HEK293 (cell line): ENCODE data around the gene PRICKLE3.
A peak's percentile ranks its signal among the peaks of the same experiment; 100 is the strongest.

Experiments
- CTCF ChIA-PET: fragments of 350-600 bp; formaldehyde crosslinking; extraction: SDS; loops from one replicate; lab custom pipeline; 2021; ENCODE audit warnings: antibody characterized with exemption; lab: Yijun Ruan, JAX
- POLR2A ChIA-PET: fragments of 300-600 bp; formaldehyde crosslinking; extraction: SDS; loops from one replicate; lab custom pipeline; 2020; ENCODE audit warnings: antibody characterized with exemption, inconsistent platforms; lab: Yijun Ruan, JAX
- H3K27ac ChIP-seq: fragments of 200-500 bp; sonication (Bioruptor generic); 2 replicates; pipeline ENCODE4 v1.5.1; 2014; ENCODE audit warnings: low read depth, low read length, control low read depth, inconsistent platforms; ENCODE audit errors: extremely low read depth
- H3K36me3 ChIP-seq, 2 experiments: fragments of 200-500 bp in 1 of 2; sonication (Bioruptor generic) in 1 of 2; 1 replicate in 1 of 2; 2 replicates in 1 of 2; pipeline ENCODE4 v1.5.1; 2014 to 2017; ENCODE audit warnings: inconsistent platforms in 2 of 2, low read length in 2 of 2; ENCODE audit not compliant: control insufficient read depth in 2 of 2, insufficient read depth in 1 of 2
- H3K4me1 ChIP-seq: fragments of 200-500 bp; sonication (Bioruptor generic); 2 replicates; pipeline ENCODE4 v1.5.1; 2014; ENCODE audit warnings: mild to moderate bottlenecking, low read length, inconsistent platforms; ENCODE audit not compliant: control insufficient read depth, insufficient read depth
- H3K4me3 ChIP-seq: 2 replicates; pipeline ENCODE4 v1.5.1; 2011; ENCODE audit warnings: low read depth, mild to moderate bottlenecking, control low read depth, low read length, moderate library complexity
- H3K9me3 ChIP-seq: fragments of 200-500 bp; sonication (Bioruptor generic); 2 replicates; pipeline ENCODE4 v1.5.1; 2014; ENCODE audit warnings: low read depth, low read length, inconsistent platforms; ENCODE audit not compliant: control insufficient read depth, insufficient read depth
- KLF1 ChIP-seq: fragments of 450-650 bp; formaldehyde crosslinking; IDR thresholded peaks from 2 replicates; pipeline ENCODE4 v1.5.1; 2016; ENCODE audit warnings: missing biosample characterization, missing genetic modification characterization
- KLF16 ChIP-seq: fragments of 450-650 bp; formaldehyde crosslinking; IDR thresholded peaks from 2 replicates; pipeline ENCODE4 v1.5.1; 2017; ENCODE audit warnings: missing biosample characterization, missing genetic modification characterization
- ZBTB20 ChIP-seq: fragments of 450-650 bp; formaldehyde crosslinking; IDR thresholded peaks from 2 replicates; pipeline ENCODE4 v1.5.1; 2016; ENCODE audit warnings: missing biosample characterization, missing genetic modification characterization
- ZNF114 ChIP-seq: fragments of 450-650 bp; formaldehyde crosslinking; IDR thresholded peaks from 2 replicates; pipeline ENCODE4 v1.5.0; 2017; ENCODE audit warnings: missing biosample characterization, missing genetic modification characterization
- ZNF138 ChIP-seq: fragments of 450-650 bp; formaldehyde crosslinking; IDR thresholded peaks from 2 replicates; pipeline ENCODE4 v1.5.1; 2016; ENCODE audit warnings: missing biosample characterization, missing genetic modification characterization, borderline replicate concordance
- ZNF335 ChIP-seq: fragments of 450-650 bp; formaldehyde crosslinking; conservative IDR thresholded peaks from 2 replicates; pipeline ENCODE4 v1.5.1; 2016; ENCODE audit warnings: missing biosample characterization, missing genetic modification characterization
- ZNF548 ChIP-seq: fragments of 450-650 bp; formaldehyde crosslinking; IDR thresholded peaks from 2 replicates; pipeline ENCODE4 v1.5.1; 2016; ENCODE audit warnings: missing biosample characterization, missing genetic modification characterization
- ZNF664 ChIP-seq: fragments of 450-650 bp; formaldehyde crosslinking; IDR thresholded peaks from 2 replicates; pipeline ENCODE4 v1.5.1; 2016; ENCODE audit warnings: missing biosample characterization, missing genetic modification characterization
- ZNF76 ChIP-seq: fragments of 450-650 bp; formaldehyde crosslinking; IDR thresholded peaks from 2 replicates; pipeline ENCODE4; 2016; ENCODE audit warnings: low read depth, missing biosample characterization, missing genetic modification characterization, borderline replicate concordance
- ZSCAN16 ChIP-seq: fragments of 450-650 bp; formaldehyde crosslinking; IDR thresholded peaks from 2 replicates; pipeline ENCODE4 v1.5.1; 2016; ENCODE audit warnings: missing biosample characterization, missing genetic modification characterization
- ZXDB ChIP-seq: fragments of 450-650 bp; formaldehyde crosslinking; IDR thresholded peaks from 2 replicates; pipeline ENCODE4 v1.5.1; 2016; ENCODE audit warnings: missing biosample characterization, missing genetic modification characterization
- TF ChIP-seq, protein P1 (sequence below): fragments of 450-650 bp; formaldehyde crosslinking; IDR thresholded peaks from 2 replicates; pipeline ENCODE4 v1.5.1; 2016; ENCODE audit warnings: missing biosample characterization, missing genetic modification characterization
- TF ChIP-seq, protein P2 (sequence below): fragments of 450-650 bp; formaldehyde crosslinking; IDR thresholded peaks from 2 replicates; pipeline ENCODE4 v1.5.1; 2016; ENCODE audit warnings: missing biosample characterization, missing genetic modification characterization
- TF ChIP-seq, protein P3 (sequence below): fragments of 450-650 bp; formaldehyde crosslinking; IDR thresholded peaks from 2 replicates; pipeline ENCODE4 v1.5.1; 2017; ENCODE audit warnings: missing biosample characterization, mild to moderate bottlenecking, missing genetic modification characterization, moderate library complexity

PRICKLE3 gene

DNA sequence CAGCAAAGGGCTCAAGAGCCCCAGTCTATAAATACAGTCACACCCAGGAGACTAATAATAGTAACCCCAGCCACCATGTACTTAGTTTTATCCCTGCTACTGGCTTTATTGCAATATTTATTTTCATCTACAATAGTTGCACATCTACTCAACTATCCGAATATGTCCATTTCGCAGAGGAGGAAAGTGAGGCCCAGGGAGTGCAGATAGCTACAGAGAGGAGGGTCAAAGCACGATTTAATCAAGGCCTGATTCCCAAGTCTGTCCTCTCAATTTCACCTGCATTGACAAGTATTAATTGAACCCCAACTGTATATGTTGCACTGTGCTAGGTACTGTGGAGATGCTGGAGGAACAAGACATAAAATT is 18.4 kb downstream of the PRICKLE3 start:
- Histone ChIP-seq H3K4me3 (no peak overlapping the region), H3K4me1 (peaks cover 7% of the 10 kb centered on the region), H3K9me3 (no peaks in the 10 kb centered on the region), H3K36me3 (no peaks in the 10 kb centered on the region), H3K27ac (no peak overlapping the region; the same call in 1 of the 2 replicates)
- ChIA-PET CTCF (interaction anchor here (0.9 to 2.7 kb wide), 3 partner anchors 9 to 25 kb away, joined by 3 to 16 read pairs (median 14); no protein-coding TSS in a partner anchor), POLR2A (interaction anchor here (0.6 to 2.2 kb wide), 5 partner anchors 12 to 101 kb away, joined by 3 to 16 read pairs (median 3); no protein-coding TSS in a partner anchor)
- TF ChIP-seq ZNF76 (tag by site-specific recombination), result no peak
- peak; percentile 74 for TF ChIP-seq ZNF664 (tag by site-specific recombination)

DNA sequence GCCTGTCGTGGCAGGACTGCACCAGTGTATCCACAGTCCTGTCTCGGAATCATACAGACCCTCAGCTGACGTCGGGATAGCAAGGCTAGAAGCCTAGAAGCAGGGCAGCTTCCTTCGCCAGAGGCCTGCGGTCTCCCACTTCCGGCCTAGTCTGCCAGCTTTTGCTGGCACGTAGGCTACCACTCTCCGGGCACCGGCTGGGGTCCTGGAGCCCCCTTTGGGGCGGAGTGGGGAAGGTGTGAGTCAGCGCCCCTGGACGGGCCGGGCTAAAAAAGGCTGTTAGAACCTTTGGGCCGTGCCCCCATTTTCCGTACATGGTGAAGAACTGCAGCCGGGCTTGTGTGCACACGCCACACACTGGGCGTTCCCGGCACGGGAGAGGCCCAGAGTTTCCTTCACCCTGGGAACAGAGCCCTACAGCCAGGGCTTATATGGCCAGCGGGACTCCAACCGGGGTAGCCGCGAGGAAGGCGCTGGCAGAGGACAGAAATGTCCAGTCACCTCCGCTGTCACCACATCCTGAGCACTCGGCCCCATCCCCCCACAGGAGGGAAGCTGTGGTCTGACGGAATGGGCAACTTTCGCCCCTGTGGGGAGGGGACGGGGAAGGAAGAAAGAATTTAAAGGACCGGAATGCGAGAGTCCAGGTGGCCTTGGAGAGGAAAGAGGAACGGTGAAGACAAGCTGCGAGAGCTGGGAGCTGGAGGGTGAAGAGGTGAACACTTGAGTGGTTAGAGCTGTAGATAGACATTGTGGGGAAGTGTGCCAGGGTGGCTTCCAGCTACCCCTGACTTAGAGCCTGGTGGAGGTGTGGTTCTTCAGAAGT is 19.0 kb downstream of the PRICKLE3 start:
- no peaks in the 10 kb centered on the region for H3K9me3 ChIP-seq
- CTCF ChIA-PET, result interaction anchor here (0.6 to 2.7 kb wide), 7 partner anchors 11 to 78 kb away, joined by 3 to 16 read pairs (median 4); no protein-coding TSS in a partner anchor
- H3K27ac ChIP-seq, result peak overlapping the region; percentile 77
- POLR2A ChIA-PET, result interaction anchor here (0.6 to 2.2 kb wide), 12 partner anchors 11 to 491 kb away, joined by 3 to 16 read pairs (median 4); partner anchors contain the start of genes PPP1R3F and TFE3
- H3K4me1 ChIP-seq, result peaks cover 7% of the 10 kb centered on the region
- TF ChIP-seq KLF1 (tag by site-specific recombination), result peak; percentile 47
- TF ChIP-seq ZBTB20 (tag by site-specific recombination), result peak; percentile 69; the same call in 1 of the 2 replicates
- TF ChIP-seq ZXDB (tag by site-specific recombination), result no peak
- TF ChIP-seq, protein P1, sequence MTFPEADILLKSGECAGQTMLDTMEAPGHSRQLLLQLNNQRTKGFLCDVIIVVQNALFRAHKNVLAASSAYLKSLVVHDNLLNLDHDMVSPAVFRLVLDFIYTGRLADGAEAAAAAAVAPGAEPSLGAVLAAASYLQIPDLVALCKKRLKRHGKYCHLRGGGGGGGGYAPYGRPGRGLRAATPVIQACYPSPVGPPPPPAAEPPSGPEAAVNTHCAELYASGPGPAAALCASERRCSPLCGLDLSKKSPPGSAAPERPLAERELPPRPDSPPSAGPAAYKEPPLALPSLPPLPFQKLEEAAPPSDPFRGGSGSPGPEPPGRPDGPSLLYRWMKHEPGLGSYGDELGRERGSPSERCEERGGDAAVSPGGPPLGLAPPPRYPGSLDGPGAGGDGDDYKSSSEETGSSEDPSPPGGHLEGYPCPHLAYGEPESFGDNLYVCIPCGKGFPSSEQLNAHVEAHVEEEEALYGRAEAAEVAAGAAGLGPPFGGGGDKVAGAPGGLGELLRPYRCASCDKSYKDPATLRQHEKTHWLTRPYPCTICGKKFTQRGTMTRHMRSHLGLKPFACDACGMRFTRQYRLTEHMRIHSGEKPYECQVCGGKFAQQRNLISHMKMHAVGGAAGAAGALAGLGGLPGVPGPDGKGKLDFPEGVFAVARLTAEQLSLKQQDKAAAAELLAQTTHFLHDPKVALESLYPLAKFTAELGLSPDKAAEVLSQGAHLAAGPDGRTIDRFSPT (tag by site-specific recombination), result peak; percentile 37; the same call in 1 of the 2 replicates
- no peak for TF ChIP-seq ZNF114
- TF ChIP-seq ZNF138 (tag by site-specific recombination), result no peak
- TF ChIP-seq ZSCAN16, result no peak
- no peak for TF ChIP-seq ZNF548 (tag by site-specific recombination)
- no peak for TF ChIP-seq KLF16 (tag by site-specific recombination)
- TF ChIP-seq, protein P2, sequence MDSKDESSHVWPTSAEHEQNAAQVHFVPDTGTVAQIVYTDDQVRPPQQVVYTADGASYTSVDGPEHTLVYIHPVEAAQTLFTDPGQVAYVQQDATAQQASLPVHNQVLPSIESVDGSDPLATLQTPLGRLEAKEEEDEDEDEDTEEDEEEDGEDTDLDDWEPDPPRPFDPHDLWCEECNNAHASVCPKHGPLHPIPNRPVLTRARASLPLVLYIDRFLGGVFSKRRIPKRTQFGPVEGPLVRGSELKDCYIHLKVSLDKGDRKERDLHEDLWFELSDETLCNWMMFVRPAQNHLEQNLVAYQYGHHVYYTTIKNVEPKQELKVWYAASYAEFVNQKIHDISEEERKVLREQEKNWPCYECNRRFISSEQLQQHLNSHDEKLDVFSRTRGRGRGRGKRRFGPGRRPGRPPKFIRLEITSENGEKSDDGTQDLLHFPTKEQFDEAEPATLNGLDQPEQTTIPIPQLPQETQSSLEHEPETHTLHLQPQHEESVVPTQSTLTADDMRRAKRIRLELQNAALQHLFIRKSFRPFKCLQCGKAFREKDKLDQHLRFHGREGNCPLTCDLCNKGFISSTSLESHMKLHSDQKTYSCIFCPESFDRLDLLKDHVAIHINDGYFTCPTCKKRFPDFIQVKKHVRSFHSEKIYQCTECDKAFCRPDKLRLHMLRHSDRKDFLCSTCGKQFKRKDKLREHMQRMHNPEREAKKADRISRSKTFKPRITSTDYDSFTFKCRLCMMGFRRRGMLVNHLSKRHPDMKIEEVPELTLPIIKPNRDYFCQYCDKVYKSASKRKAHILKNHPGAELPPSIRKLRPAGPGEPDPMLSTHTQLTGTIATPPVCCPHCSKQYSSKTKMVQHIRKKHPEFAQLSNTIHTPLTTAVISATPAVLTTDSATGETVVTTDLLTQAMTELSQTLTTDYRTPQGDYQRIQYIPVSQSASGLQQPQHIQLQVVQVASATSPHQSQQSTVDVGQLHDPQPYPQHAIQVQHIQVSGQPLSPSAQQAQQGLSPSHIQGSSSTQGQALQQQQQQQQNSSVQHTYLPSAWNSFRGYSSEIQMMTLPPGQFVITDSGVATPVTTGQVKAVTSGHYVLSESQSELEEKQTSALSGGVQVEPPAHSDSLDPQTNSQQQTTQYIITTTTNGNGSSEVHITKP (tag by site-specific recombination), result peak; percentile 92
- TF ChIP-seq ZNF335 (tag by site-specific recombination), result peak; percentile 22
- TF ChIP-seq, protein P3, sequence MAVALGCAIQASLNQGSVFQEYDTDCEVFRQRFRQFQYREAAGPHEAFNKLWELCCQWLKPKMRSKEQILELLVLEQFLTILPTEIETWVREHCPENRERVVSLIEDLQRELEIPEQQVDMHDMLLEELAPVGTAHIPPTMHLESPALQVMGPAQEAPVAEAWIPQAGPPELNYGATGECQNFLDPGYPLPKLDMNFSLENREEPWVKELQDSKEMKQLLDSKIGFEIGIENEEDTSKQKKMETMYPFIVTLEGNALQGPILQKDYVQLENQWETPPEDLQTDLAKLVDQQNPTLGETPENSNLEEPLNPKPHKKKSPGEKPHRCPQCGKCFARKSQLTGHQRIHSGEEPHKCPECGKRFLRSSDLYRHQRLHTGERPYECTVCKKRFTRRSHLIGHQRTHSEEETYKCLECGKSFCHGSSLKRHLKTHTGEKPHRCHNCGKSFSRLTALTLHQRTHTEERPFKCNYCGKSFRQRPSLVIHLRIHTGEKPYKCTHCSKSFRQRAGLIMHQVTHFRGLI, result no peak
- TF ChIP-seq, all 188 proteins: peak for 5
- H3K36me3 ChIP-seq, result no peaks in the 10 kb centered on the region
- H3K4me3 ChIP-seq, result peak overlapping the region; percentile 6; the same call in 1 of the 2 replicates
